Fibroblast of pulmonary artery (primary cell): ENCODE measurements around the gene TNFAIP8L2.

Experiments used
- DNase-seq: peaks from one replicate; pipeline ENCODE4 v3.0.0-alpha.2; 2010; ENCODE audit warnings: low read depth
- H3K4me3 ChIP-seq: replicated peaks from 2 replicates; pipeline ENCODE4 v1.5.1; 2011; ENCODE audit warnings: low read depth, mild to moderate bottlenecking, control low read depth, low read length, moderate library complexity
- CTCF ChIP-seq: IDR thresholded peaks from 2 replicates; pipeline ENCODE4 v1.5.1; 2011; ENCODE audit warnings: mild to moderate bottlenecking, control low read depth, low read length, inconsistent platforms; ENCODE audit errors: missing control alignments

The TNFAIP8L2 gene

GRCh38 chr1:151131701-151132334 lies 24.6 kb upstream of the TNFAIP8L2 start:
- TF ChIP-seq CTCF, result no peak
- no peak for DNase-seq
- peak overlapping the region; percentile 17 for H3K4me3 ChIP-seq

- no peak overlapping the region for H3K4me3 ChIP-seq
- TF ChIP-seq CTCF, result no peak
- no peak for DNase-seq
Observed at GRCh38 chr1:151132335-151133017, 24.0 kb upstream of the TNFAIP8L2 start.

- no peak for TF ChIP-seq CTCF
- H3K4me3 ChIP-seq, result no peak overlapping the region
Observed at GRCh38 chr1:151133018-151133806, 23.2 kb upstream of the TNFAIP8L2 start.

GRCh38 chr1:151134396-151134795 lies 22.1 kb upstream of the TNFAIP8L2 start:
- DNase-seq, result no peak
- H3K4me3 ChIP-seq, result no peak overlapping the region
- no peak for TF ChIP-seq CTCF

More at GRCh38 chr1:151133018-151133806, 23.2 kb upstream of the TNFAIP8L2 start:
- peak; percentile 35 for DNase-seq

GRCh38 chr1:151134991-151135390 lies 21.5 kb upstream of the TNFAIP8L2 start:
- no peak for DNase-seq
- H3K4me3 ChIP-seq, result no peak overlapping the region
- TF ChIP-seq CTCF, result no peak

GRCh38 chr1:151135433-151136385 lies 20.7 kb upstream of the TNFAIP8L2 start:
- H3K4me3 ChIP-seq, result no peak overlapping the region
- no peak for DNase-seq
- no peak for TF ChIP-seq CTCF
